ENCODE measurements around the gene LYRM4.

The LYRM4 gene

DNA sequence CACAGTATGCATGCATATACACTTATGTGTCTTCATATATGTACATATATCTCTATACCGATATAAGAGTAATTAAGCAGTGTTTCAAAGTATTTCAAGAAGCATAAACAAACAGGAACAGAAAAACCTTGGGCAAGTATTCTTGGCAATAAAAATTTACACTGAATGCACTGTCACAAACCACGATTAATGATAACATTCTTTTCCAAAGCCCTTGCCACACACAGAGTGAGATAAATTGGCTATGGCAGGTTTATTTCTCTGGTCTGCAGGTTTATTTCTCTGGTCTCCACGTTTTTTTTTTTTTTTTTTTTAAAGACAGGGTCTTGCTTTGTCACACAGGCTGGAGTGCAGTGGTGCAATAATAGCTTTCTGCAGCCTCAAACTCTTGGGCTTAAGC, 102.6 kb downstream of the LYRM4 start:
- Histone ChIP-seq H3K79me2 (no peaks in the 10 kb centered on the region), H3K27ac (no peak overlapping the region), H3K27me3 (ENCODE audit: control insufficient read depth, insufficient read depth, low read length) (no peaks in the 10 kb centered on the region), H3K9ac (no peak overlapping the region), H3K9me3 (ENCODE audit: control insufficient read depth, low read length) (no peaks in the 10 kb centered on the region), H3K4me3 (ENCODE audit: low read depth, low read length) (no peak overlapping the region), H3K4me1 (no peaks in the 10 kb centered on the region), H2AFZ (no peak overlapping the region), H3K4me2 (ENCODE audit: low read length) (no peak overlapping the region), H3K36me3 (ENCODE audit: control insufficient read depth, insufficient read depth, low read length) (no peaks in the 10 kb centered on the region)
- TF ChIP-seq, protein P1, sequence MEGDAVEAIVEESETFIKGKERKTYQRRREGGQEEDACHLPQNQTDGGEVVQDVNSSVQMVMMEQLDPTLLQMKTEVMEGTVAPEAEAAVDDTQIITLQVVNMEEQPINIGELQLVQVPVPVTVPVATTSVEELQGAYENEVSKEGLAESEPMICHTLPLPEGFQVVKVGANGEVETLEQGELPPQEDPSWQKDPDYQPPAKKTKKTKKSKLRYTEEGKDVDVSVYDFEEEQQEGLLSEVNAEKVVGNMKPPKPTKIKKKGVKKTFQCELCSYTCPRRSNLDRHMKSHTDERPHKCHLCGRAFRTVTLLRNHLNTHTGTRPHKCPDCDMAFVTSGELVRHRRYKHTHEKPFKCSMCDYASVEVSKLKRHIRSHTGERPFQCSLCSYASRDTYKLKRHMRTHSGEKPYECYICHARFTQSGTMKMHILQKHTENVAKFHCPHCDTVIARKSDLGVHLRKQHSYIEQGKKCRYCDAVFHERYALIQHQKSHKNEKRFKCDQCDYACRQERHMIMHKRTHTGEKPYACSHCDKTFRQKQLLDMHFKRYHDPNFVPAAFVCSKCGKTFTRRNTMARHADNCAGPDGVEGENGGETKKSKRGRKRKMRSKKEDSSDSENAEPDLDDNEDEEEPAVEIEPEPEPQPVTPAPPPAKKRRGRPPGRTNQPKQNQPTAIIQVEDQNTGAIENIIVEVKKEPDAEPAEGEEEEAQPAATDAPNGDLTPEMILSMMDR (IDR thresholded peaks at IDR 0.05) = no peak

GRCh38 chr6:5157621-5158138, 103.1 kb downstream of the LYRM4 start:
- TF ChIP-seq, protein P1 (IDR thresholded peaks at IDR 0.05) = no peak
- Histone ChIP-seq H2AFZ (no peak overlapping the region), H3K36me3 (ENCODE audit: control insufficient read depth, insufficient read depth, low read length) (no peaks in the 10 kb centered on the region), H3K4me2 (ENCODE audit: low read length) (no peak overlapping the region), H3K27me3 (ENCODE audit: control insufficient read depth, insufficient read depth, low read length) (no peaks in the 10 kb centered on the region), H3K27ac (no peak overlapping the region), H3K4me1 (no peaks in the 10 kb centered on the region), H3K9ac (no peak overlapping the region), H3K4me3 (ENCODE audit: low read depth, low read length) (no peak overlapping the region), H3K9me3 (ENCODE audit: control insufficient read depth, low read length) (no peaks in the 10 kb centered on the region), H3K79me2 (no peaks in the 10 kb centered on the region)

- H3K4me1 ChIP-seq = no peaks in the 10 kb centered on the region
- no peak overlapping the region for H3K4me2 ChIP-seq (ENCODE audit: low read length)
- H3K4me3 ChIP-seq (ENCODE audit: low read depth, low read length) = no peak overlapping the region
- no peaks in the 10 kb centered on the region for H3K36me3 ChIP-seq (ENCODE audit: control insufficient read depth, insufficient read depth, low read length)
- no peaks in the 10 kb centered on the region for H3K79me2 ChIP-seq
- H3K27ac ChIP-seq = no peak overlapping the region
- no peak overlapping the region for H3K9ac ChIP-seq
- no peaks in the 10 kb centered on the region for H3K27me3 ChIP-seq (ENCODE audit: control insufficient read depth, insufficient read depth, low read length)
- no peak overlapping the region for H2AFZ ChIP-seq
- no peaks in the 10 kb centered on the region for H3K9me3 ChIP-seq (ENCODE audit: control insufficient read depth, low read length)
- TF ChIP-seq, protein P1 (IDR thresholded peaks at IDR 0.05) = no peak
These were observed 104.1 kb downstream of the LYRM4 start for GRCh38 chr6:5156627-5157026.

DNA sequence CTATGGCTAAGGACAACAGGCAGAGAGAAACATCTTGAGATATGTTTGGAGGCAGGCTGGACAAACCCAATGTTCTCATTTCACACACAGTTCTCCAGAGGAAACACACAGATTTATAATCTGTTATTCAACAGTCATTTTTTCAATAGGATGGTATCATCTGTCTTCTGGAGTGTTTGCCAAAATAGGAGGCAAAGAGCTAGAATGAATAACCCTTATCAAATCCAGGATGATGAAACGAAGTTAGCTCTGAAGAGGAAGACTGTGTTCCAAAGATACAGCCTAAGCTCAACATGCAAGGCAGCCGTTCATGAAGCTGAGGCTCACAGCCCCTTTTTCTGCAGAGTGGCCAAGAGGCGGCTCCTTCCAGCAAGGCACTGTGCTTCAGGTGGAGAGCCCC, 104.8 kb downstream of the LYRM4 start:
- Histone ChIP-seq H3K79me2 (no peaks in the 10 kb centered on the region), H3K36me3 (ENCODE audit: control insufficient read depth, insufficient read depth, low read length) (no peaks in the 10 kb centered on the region), H3K27ac (no peak overlapping the region), H2AFZ (no peak overlapping the region), H3K4me1 (no peaks in the 10 kb centered on the region), H3K4me3 (ENCODE audit: low read depth, low read length) (no peak overlapping the region), H3K9ac (no peak overlapping the region), H3K9me3 (ENCODE audit: control insufficient read depth, low read length) (no peaks in the 10 kb centered on the region), H3K27me3 (ENCODE audit: control insufficient read depth, insufficient read depth, low read length) (no peaks in the 10 kb centered on the region), H3K4me2 (ENCODE audit: low read length) (no peak overlapping the region)
- TF ChIP-seq, protein P1 (IDR thresholded peaks at IDR 0.05) = no peak

DNA sequence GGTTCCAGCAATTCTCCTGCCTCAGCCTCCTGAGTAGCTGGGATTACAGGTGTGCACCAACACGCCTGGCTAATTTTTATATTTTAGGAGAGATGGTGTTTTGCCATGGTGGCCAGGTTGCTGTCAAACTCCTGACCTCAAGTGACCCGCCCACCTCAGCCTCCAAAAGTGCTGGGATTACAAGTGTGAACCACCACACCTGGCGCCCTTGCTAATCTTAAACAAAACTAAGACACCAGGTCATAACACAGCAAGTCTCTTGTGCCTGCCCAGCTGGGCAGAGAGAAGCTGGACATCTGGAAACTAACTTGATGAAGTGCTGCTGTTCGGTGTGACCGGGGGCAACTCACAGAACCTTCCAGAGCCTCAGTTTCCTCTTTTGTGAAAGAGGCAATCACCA, 107.6 kb downstream of the LYRM4 start:
- Histone ChIP-seq H3K9ac (no peak overlapping the region), H3K27ac (no peak overlapping the region), H3K79me2 (no peaks in the 10 kb centered on the region), H3K36me3 (ENCODE audit: control insufficient read depth, insufficient read depth, low read length) (no peaks in the 10 kb centered on the region), H3K27me3 (ENCODE audit: control insufficient read depth, insufficient read depth, low read length) (no peaks in the 10 kb centered on the region), H3K4me3 (ENCODE audit: low read depth, low read length) (no peak overlapping the region), H3K4me2 (ENCODE audit: low read length) (no peak overlapping the region), H2AFZ (no peak overlapping the region), H3K9me3 (ENCODE audit: control insufficient read depth, low read length) (no peaks in the 10 kb centered on the region), H3K4me1 (no peaks in the 10 kb centered on the region)
- TF ChIP-seq, protein P1 (IDR thresholded peaks at IDR 0.05) = no peak
